C1 segment of cervical spinal cord (tissue), 14 donors: Measurements from ENCODE around the gene TTLL11.
A peak's percentile ranks its signal among the peaks of the same experiment; 100 is the strongest.
"Not testable (repeated sequence)": the region's sequence is repeated elsewhere in the genome, so short reads cannot be mapped to it uniquely, and the experiment has no call there.

Experiments used
- DNase-seq, 14 donors: peaks; one replicate each; lab custom pipeline; 2025; lab: John Stamatoyannopoulos, UW

Gene TTLL11

DNA sequence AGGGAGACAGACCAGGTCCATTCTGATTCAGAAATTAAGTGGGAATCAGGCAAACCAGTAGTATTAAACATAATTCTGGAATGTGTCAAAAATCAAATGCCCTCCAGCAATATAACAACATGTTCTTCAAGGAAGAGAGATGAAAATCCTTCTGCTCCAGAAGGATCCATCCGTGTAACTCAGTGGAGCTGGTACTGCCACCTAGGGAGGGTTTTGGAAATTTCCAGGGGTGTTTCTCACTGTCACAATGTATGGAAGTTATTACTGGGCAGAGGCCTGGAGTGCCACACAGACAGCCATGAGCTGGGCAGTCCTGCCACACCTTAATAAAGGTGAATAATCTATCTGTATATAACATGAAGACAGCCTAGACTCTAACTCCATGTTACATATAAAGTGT is 87.5 kb downstream of the TTLL11 start:
- DNase-seq = peak in 1 of 14 donors; percentile 17

DNA sequence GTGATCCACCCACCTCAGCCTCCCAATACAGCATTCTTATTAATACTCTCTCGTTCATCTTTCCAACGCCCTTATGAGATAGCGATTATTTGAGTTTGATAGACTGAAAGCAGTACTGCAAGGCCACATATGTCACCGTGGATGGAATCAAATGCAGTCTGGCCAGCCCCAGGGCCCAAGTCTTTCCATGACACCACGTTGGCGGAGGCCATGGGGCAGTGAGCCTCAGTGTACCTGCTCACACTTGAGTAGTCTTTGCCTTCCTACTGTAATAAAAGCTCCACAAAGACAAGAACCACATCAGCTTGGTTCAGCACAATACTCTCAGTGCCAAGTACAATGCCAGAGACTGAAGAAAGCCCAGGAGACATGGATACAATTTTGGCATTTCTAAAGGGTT is 88.5 kb downstream of the TTLL11 start:
- no peak for DNase-seq

DNA sequence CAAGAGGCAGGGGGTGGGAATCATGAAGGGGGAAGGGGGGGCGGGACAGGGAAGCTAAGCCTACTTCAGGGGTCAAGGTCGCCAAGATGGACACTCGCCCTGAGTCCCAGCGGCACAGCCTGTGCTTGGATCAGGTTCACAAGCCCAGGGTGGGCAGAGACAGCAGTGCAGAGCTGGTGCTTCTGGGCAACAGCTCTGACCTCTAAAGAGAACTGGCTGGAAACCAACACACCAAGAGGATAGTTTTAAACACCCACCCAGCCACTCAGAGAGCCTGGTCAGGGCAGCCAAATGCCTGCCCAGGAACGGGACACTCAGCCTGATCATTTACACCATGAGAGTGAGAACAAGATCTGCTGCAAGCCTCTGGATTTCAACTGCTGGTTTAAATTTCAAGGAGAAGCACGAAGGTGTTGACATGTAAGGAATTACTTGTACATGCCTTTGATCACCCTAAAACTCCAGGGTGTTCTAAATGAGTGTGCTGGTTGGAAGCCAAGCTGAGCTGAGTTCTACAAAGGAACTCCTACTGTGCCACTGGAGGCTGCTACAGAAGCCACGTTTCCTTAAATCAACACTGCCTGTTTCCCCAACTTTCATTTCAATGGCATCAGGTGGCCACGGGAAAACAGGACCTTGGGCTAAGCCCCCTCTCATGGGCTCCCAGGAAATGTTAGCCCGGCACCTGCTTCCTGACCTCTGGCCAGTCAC is 91.5 kb downstream of the TTLL11 start:
- peak in 2 of 14 donors; percentile 8 to 40 for DNase-seq

DNA sequence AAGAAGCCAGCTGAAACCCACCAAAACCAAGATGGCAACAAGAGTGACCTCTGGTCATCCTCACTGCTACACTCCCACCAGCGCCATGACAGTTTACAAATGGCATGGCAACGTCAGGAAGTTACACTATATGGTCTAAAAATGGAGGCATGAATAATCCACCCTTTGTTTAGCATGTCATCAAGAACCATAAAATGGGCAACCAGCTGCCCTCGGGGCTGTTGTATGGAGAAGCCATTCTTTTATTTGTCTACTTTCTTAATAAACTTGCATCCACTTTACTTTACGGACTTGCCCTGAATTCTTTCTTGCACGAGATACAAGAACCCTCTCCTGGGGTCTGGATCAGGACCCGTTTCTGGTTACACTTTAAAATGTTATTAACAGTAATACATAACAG is 92.6 kb downstream of the TTLL11 start:
- DNase-seq = not testable (repeated sequence)

DNA sequence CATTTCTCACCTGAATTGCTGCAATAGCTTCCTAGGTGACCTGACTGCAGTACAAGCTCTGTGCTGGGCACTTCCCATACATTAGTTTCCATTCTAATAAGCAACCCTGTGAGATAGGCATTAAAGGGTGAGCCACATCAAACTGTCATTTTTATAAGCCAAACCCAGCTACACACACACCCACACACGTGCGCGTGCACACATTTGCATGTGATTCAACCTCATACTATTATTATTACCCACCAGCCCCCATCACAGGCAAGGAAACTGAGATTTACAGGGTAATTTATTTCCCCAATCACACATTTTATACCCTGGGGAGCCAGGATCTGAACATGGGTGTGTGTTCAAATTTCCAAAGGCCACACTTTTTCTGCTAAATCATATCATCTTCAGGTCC is 93.6 kb downstream of the TTLL11 start:
- no peak for DNase-seq

DNA sequence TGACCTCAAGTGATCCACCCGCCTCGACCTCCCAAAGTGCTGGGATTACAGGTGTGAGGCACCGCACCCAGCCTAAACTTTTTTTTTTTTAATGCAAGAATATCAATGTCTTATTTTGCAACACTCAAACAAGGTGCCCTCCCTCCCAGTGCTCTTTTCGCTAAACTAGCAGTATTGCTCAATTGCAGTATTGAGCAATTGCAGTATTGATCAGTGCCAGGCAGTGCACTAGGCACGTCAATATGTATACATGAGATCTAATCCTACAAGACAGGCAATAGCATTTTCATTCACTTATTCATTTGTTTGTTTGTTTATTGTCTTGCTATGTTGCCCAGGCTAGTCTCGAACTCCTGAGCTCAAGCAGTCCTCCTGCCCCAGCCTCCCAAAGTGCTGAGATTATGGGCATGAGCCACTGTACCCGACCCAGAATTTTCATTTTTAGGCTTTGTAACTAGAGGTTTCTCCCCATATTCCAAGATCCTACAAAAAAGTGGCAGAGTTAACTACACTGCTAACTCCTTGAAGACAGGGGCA is 94.5 kb downstream of the TTLL11 start:
- DNase-seq = no peak

DNA sequence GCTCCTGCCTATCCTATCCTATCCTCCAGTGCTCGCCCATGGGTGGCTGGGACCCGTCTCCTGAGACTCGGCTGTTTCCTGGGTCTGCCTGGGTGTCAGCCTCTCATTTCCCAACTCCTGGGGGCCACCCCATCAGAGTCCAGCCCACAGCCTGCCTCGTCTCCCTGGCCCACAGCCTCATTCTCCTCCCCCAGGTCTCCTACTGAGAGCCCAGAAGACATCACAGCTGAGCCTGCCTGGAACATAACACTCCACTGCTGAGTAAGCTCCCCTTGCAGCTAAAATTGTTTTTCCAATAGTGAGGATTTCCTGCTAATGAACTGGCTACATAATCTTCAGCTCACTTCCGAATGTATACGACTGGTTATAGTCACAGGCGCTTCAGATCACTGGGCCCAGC is 95.3 kb downstream of the TTLL11 start:
- peak in 1 of 14 donors; percentile 20 for DNase-seq

DNA sequence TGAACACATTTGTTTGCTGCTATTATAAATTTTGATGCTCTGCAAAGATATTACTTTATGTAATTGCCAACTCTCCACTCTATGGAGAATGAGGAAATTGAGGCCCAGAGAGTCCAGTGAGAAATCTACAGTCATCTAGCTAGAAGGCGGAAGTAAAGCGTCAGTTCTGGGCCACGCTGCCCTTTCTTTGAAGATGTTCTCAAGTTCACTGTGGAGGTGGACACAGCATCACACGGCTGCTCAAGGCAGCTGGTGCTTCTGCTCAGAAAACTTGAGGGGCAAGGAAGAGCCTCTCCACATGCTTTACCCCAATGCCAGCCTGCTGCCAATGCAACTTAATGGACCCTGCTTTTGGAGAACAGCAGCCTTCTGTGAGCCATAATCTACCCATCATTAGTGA is 96.3 kb downstream of the TTLL11 start:
- DNase-seq = no peak

DNA sequence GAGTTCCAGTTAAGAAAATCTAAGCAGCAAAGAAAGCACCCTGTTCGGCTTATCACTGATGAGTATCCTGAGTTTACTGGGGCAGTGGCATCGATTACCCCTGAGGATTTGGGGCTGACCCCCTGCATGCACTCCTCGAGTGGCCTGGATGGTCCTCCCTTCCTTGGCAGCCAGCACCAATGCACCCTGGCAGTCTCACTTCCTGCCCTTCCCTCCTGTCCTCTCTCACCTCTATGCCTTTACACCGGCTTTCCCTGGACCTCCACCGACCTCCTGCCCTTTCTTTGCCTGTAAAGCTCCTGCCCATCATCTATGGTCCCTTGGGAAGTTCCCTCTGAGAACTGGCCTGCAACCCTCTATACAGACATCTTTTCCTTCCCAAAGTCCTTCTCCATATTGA is 97.1 kb downstream of the TTLL11 start:
- DNase-seq = no peak

DNA sequence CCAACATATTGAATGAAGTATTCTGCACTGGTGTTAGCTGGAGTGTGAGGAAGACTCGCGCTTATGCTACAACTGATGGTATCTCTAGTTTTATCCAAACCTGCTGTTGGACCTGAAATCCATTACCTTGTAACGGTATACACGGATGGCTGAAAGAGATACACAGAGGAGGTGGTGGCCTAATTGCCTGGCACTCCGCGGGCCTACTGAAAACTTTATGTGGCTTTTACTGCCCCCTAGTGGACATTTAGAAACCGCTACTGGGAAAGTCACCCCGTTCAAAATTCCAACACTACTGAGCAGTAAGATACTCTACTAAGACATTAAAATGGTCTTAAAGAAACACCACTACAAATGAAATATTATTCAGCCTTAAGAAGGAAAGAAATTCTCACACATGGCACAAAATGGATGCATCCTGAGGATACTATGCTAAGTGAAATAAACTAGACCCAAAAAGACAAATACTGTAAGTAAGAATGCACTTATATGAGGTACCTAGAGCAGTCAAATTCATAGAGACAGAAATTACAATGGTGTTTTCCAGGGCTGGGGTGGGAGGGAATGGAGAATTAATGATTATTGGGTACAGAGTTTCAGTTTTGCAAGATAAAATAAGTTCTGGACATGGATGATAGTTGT is 100.4 kb downstream of the TTLL11 start:
- DNase-seq = peak in 7 of 14 donors; percentile 18 to 83 (median 39)

DNA sequence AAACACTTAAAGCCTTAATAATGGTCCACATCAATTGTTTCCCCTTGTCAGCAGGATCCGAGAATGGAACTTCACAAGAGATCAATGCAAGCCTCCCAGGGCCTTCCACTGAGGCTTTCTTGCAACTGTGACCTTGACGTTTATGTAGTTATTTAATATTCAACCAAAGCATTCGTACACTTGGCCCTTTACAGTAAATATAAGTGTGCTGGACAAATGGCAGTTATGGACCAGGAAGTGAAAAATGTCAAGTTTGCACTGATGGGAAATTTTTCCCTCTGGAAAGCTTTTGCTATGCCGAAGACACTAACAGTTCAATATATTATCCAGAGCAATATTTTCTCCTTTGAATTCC is 101.8 kb downstream of the TTLL11 start:
- no peak for DNase-seq

DNA sequence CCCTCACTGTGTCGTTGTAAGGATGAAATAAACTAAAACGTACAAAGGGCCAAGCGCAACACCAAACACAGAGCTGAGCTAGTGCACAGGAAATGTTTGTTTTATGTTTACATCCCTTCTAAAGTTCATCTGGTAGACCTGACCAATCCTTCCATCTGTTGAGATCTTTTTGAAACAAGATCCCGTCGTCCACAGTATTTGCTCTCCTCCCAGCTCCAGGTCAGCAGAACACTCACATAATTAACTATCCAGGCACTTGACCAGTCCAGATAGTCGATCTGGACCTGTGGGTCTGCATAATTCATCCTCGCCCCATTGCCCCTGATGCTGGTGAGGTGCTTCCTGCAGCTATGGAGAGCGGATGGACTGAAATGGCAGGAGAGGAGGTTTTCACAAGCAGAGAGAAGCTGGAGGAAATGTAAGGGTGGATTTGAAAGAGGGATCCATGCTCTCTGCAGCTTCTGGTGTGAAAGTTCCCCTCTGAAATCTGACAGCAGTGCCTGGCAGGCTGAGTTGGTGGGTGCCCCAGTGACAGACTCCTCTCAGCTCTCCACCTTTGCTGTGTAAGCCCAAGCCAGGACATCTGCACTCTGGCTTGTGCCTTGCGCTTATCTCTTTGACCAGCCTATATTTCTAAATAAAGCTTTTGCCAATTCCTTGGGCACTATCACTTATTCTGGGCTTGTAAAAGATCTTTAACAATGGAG is 102.4 kb downstream of the TTLL11 start:
- no peak for DNase-seq

DNA sequence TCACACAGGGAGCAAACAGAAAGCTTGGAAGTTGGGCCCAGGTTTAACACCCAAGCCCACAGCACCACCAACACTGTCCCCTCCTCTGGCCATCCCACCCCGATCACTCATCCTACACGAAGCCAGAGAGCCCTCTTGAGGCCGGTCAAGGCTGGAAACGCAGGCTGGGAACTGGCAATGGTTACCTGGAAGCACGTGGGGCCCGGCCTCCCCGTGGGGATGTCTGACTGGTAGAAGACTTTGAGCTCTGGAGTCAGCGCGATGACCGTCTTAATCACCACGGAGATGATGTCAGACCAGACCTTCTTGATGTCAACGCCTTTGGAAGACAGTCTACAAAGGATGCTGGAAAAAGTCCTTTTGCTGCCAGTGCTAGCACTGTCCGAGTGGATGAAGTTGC is 104.1 kb downstream of the TTLL11 start:
- peak in 1 of 14 donors; percentile 19 for DNase-seq

DNA sequence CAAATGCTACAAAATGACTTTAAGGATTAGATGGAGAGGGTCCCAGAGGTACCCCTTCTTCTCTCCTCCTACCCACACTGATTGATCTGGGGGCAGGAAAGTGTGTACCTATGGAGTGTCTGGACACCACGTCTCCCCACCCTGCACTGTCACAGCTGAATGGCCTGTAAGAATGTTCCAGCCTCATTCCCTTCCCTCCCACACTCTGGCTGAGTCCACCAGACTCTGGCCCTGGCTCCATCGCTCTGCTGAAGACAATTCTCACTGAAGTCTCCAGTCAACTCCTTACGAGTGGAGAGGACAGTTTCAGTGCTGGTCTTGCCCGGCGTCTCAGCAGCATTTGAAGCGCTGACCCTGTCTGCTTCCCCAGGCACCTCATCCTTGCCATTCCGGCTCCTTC is 105.8 kb downstream of the TTLL11 start:
- DNase-seq = no peak

DNA sequence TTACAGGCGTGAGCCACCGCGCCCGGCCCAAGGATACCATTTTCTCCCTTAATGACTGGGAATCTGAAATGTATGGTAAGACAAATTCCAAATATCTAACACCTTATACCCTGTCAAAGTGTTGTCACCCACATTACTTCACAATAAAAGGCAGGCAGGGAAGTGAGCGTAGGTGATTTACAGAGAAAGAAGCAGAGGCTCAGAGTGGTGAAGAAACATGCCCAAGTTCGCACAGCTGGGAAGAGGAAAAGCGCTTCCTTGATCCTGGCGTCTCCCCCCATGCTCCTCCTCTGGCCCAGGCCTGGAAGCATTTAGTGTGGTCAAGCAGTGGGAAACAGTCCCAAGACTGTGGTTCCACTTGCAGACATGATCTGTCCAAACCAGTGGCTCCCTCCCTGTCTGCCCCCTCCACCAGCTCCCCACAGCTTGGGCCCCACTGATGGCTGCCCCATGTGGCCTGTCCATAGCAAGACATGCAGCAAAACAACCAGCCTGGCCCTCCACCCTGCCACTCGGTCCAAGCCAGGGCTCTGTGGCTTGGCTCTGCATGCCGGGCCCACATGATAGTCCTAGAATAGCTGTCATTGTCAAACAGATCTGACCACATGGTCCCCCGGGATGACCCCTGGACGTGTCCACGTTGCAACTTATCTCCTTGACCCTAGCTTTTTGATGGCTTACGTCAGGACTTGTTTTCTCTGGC is 107.2 kb downstream of the TTLL11 start:
- DNase-seq = peak in 7 of 14 donors; percentile 19 to 68 (median 40)

DNA sequence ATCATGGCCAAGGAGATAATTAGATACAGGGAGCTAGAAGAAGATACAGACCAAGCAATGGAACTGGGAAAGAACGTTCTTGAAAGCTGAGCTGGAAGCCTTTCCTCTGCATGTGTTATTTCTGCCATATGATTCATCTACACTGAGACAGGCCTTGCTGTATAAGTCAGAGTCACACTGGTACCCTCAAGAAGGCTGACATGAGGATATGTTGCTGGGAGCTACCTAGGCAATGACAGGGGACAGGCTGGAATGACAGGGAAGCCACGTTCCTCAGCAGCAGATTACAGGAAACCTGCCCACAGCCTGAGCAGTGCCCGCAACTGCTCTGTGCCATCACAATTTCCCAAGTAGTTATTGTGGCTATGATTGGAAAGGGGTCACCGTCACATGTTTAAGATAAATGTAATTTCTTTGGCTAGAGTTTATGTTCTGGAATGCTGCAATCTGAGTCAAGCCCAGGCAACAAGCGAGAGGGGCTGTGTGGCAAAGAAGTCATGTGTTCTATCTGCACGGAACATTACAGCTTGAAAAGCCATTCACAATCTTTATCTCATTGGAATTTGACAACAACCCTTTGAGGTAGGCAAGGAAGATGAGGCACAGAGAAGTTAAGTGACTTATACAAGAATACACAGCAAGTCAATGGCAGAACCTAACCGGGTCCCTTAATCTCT is 108.2 kb downstream of the TTLL11 start:
- DNase-seq = no peak

DNA sequence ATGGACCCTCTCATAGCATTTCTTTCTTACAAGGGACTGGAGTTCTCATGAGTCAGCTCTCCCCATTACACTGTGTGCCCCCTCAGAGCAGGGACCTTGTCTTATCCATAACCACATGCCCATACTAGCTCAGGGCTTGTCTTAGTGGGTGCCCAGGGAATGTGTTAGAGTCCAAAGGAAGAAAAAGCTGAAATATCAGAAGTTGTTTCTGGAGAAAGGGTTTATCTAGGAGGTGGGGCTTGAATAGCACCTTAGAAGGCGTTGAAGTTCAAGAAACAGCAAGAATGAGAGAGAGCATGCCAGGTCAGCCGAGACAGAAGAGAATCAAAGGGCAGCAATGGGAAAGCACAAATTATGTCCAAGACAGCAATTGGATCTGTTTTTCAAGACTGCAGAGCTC is 109.4 kb downstream of the TTLL11 start:
- DNase-seq = no peak

DNA sequence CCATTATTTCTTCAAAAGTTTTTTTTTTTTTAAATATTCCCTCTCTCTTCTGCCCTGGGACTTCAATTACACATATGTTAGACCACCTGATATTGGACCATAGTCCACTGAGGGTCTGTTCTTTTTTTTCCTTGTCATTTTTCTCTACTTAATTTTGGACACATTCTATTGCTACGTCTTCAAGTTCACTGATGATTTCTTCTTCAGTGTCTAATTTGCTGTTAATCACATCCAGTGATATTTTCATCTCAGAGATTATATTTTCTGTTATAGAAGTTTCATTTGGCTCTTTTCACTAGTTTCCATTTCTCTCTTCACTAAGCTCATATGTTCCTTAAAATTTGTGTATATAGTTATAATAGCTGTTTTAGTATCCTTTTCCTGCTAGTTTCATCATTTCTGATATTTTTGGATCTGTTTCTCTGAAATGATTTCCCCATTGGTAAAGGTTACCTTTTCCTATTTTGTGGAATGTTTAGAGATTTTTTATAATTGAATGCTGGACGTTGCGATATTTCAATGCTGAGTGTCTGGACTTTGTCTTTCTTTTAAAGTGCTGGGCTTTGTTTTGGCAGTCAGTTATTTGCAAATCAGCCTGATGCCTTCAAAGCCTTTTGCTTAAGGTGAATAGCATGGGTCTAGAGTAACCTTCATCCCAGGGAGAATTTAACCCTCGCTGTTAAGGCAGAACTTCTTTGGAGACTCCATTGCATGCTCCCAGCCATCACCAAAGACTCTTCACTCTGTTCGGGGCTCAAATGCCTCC is 111.8 kb downstream of the TTLL11 start:
- DNase-seq = no peak

DNA sequence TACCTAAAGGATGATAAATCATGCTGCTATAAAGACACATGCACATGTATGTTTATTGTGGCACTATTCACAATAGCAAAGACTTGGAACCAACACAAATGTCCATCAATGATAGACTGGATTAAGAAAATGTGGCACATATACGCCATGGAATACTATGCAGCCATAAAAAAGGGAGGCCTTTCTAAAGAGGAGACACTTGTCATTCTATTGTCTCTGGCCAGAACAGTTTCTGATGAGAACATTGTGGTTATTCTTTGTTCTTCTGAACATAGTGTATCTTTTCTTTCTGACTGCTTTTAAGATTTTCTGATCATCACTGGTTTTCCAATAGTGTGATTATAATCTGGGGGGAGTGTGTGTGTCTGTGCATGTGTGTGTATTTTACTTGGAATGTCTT is 112.4 kb downstream of the TTLL11 start:
- not testable (repeated sequence) for DNase-seq

DNA sequence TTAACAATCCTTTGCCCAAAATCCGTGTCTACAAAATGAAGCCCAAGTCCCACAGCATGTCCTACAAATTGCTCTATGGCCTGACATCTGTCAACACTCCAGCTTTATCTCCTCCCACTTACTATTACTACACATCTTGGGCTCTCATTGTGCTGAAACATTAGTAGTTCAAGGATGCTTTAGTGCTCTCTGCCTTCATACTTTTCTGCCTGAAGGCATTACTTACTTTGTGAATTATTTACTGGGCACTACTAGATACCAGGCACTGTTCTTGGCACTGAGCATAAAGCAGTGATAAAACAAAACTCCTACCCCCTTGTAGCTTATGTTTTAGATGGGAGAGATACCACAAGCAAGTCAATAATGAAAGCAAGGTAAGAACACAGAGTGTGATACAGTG is 113.4 kb downstream of the TTLL11 start:
- DNase-seq = no peak

DNA sequence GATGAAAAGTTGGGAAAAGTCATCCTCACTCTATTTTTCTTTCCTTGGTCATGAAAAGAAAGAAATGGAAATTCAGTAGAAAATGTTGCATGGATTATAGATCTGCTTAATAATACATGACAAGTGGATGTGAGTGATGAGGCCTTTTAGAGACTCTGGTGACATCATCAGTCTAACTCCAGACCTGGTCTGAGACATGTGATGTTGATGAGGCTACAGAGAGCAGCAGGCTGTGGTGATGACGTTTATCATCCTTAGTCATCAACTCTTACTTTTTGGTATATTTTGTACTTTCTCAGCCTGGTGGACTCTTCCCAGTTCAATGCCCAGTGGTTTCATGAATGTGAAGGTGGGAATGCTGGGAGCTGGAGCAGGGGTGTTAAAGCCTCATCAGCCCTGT is 116.4 kb downstream of the TTLL11 start:
- no peak for DNase-seq
